Fibroblast of pulmonary artery (primary cell): ENCODE results near the gene RTCB.

Experiments
- DNase-seq: peaks from one replicate; pipeline ENCODE4 v3.0.0-alpha.2; 2010; ENCODE audit warnings: low read depth
- H3K4me3 ChIP-seq: replicated peaks from 2 replicates; pipeline ENCODE4 v1.5.1; 2011; ENCODE audit warnings: low read depth, mild to moderate bottlenecking, control low read depth, low read length, moderate library complexity
- TF ChIP-seq, protein P1 (sequence below): IDR thresholded peaks from 2 replicates; pipeline ENCODE4 v1.5.1; 2011; ENCODE audit warnings: mild to moderate bottlenecking, control low read depth, low read length, inconsistent platforms; ENCODE audit errors: missing control alignments

Gene RTCB

DNA sequence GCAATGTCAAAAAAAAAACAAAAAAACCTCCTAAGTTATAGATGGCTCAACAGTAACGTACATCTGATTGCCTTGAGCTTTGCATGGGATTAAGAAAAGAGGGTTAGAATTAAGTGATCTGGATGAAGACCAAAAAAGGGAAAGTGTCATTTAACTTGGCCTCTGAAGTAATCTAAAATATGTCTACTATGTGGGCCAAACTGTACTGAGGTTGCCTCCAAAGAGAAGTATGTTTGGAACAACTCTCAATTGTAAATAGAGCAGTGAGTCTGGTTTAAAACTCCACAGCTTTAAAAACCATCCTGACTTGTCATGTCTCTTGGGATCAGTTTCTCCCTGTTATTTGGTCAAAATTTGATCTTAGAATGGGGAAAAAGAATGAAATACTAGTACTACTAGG is 11.6 kb upstream of the RTCB start:
- DNase-seq, result no peak
- TF ChIP-seq, protein P1, sequence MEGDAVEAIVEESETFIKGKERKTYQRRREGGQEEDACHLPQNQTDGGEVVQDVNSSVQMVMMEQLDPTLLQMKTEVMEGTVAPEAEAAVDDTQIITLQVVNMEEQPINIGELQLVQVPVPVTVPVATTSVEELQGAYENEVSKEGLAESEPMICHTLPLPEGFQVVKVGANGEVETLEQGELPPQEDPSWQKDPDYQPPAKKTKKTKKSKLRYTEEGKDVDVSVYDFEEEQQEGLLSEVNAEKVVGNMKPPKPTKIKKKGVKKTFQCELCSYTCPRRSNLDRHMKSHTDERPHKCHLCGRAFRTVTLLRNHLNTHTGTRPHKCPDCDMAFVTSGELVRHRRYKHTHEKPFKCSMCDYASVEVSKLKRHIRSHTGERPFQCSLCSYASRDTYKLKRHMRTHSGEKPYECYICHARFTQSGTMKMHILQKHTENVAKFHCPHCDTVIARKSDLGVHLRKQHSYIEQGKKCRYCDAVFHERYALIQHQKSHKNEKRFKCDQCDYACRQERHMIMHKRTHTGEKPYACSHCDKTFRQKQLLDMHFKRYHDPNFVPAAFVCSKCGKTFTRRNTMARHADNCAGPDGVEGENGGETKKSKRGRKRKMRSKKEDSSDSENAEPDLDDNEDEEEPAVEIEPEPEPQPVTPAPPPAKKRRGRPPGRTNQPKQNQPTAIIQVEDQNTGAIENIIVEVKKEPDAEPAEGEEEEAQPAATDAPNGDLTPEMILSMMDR, result no peak
- H3K4me3 ChIP-seq, result no peak overlapping the region

DNA sequence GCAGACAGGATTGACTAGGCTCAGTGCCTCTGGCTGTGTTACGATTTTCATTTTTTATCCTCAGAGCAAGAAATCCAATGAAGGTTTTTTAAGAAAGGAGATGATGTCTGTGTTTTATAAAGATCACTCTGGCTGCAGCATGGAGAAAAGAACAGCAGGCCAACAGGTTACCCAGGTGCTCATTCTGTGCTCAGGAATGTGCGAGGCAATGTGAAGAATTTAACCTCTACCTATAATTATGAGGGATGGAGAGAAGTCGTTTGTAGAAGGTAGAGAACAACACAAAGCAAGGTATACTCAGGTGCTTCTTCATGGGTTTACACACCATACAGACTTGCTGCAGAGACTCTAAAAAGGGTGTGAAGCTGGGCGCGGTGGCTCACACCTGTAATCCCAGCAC is 10.0 kb upstream of the RTCB start:
- TF ChIP-seq, protein P1, result no peak
- no peak for DNase-seq
- H3K4me3 ChIP-seq, result no peak overlapping the region

DNA sequence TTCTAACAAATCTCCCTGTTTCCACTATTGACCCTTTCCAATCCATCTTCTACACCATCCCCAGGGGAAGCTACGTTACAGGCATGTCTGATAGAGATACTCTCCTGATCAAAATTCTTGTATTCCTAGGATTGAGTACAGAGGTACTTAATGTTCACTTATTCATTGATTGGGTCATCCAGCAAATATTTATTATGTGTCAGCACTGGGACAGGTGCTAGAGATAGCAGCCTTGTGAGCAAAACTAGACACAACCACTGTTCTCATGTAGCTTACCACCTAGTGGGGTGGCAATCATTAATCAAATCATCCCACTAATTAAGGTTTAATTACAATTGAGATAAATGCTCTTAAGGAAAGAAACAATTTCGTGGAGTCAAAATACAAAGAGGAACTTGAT is 9.4 kb upstream of the RTCB start:
- no peak for DNase-seq
- TF ChIP-seq, protein P1, result no peak
- H3K4me3 ChIP-seq, result no peak overlapping the region

DNA sequence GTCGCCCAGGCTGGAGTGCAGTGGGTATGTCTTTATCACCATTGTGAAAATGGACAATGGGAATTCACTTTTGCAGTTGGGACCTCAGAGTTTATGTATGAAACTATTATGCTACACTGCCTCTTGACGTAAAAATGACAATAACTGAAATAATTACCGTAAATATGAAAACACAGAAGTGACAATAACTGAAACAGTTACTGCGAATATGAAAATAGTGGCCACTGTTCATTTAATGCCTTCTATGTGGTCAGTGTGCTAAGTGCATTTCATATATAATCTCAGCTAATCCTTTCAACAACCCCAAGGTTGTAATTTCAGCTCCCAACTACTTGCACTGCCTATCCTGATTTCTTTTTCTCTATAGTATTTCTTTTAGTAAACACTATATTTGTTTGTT is 5.9 kb upstream of the RTCB start:
- no peak for DNase-seq
- H3K4me3 ChIP-seq, result no peak overlapping the region
- TF ChIP-seq, protein P1, result no peak

DNA sequence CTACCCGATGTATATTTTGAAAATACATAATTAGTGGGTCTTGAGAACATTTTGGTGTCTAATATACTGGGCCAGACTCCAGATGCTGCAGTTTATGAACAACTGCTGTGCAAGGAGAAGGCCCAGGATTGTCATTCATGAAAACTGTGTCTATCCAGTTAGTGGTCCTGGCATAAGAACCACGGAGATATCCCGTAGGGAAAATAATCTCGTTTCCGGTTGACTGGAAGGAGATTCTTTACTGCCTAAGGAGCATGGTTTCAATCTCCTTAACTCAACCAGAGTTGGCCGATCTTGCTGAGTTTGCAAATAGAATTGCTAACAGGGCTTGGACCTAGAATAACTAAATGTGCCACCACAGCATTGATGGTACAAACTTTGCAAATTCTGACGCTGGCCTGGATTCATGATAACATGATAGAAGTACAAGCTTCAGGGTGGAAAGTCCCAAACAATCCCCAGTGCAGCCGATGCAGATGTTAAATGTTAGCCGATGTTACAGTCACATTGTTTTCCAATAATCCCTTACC is 4.6 kb upstream of the RTCB start:
- DNase-seq, result no peak
- TF ChIP-seq, protein P1, result no peak
- H3K4me3 ChIP-seq, result no peak overlapping the region

DNA sequence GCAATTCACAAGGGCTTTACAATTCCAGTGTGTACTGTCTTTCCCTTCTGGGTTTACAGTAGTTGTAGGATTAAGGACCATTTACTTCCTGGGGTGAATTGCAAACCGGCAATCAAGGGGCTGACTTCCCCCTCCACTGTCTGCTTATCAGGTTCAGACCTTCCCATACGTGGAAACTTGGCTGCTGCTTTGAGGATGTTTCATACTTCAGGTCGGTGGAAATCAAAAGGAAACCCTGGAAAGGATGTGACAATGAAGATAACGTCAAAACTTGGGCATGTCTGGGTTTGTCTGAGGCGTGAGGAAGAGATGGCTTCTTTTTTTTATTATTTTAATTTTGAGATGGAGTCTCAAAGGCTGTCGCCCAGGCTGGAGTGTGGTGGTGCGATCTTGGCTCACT is 2.1 kb upstream of the RTCB start:
- no peak for DNase-seq
- H3K4me3 ChIP-seq, result no peak overlapping the region
- TF ChIP-seq, protein P1, result no peak

DNA sequence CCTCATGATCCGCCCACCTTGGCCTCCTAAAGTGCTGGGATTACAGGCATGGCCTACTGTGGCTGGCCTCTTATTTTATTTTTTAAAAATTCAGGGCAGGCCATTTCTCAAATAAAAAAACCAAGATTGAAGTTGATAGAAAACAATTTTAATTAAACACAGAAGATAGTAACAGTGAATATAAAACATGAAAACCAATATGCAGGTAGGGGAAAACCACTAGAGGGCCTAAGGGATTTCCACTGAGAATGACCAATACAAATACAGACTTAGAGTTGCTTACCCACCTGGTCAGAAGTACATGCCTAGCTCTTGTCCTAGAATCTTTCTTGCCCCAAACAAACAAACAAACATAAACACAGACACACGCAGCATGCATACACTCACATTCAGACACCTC is 1.7 kb upstream of the RTCB start:
- peak; percentile 45 for DNase-seq
- TF ChIP-seq, protein P1, result peak; percentile 51
- no peak overlapping the region for H3K4me3 ChIP-seq
